ENCODE data around the gene CISH.

Gene CISH

DNA sequence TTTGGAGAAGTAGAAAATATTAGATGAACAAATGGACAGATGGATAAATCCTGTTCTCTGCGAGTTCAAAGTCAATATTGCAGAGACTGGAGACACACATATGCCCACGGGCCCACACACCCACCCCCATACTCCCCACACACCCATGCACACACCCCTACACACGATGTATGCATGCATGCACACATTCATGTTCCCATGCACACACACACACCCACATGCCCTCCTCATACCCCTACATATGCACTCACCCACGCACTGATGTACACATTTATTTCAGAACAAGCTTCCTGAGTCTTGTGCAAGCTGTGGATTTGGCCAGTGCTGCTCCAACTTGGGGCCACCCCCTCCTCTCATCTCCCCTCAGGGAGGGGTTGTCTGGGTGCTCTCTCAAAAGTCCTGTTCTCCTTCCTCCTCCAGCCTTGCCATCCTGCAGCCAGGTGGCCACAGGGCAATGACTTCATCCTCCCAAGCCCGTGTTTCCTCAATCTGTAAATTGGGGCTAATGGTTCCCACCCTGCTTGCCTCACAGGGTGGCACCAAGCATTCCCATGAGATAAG, 21.7 kb upstream of the CISH start:
- CTCF ChIA-PET = interaction anchor here (1.0 to 18.4 kb wide), 4 partner anchors 9 to 19 kb away, joined by 3 to 202 read pairs (median 4); partner anchors contain the start of genes CISH and MAPKAPK3
- POLR2A ChIA-PET = no interaction called here
- TF ChIP-seq, protein P1, sequence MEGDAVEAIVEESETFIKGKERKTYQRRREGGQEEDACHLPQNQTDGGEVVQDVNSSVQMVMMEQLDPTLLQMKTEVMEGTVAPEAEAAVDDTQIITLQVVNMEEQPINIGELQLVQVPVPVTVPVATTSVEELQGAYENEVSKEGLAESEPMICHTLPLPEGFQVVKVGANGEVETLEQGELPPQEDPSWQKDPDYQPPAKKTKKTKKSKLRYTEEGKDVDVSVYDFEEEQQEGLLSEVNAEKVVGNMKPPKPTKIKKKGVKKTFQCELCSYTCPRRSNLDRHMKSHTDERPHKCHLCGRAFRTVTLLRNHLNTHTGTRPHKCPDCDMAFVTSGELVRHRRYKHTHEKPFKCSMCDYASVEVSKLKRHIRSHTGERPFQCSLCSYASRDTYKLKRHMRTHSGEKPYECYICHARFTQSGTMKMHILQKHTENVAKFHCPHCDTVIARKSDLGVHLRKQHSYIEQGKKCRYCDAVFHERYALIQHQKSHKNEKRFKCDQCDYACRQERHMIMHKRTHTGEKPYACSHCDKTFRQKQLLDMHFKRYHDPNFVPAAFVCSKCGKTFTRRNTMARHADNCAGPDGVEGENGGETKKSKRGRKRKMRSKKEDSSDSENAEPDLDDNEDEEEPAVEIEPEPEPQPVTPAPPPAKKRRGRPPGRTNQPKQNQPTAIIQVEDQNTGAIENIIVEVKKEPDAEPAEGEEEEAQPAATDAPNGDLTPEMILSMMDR (IDR thresholded peaks at IDR 0.05; ENCODE audit: control extremely low read depth, extremely low read depth, low read depth, missing control alignments) = no peak
- DNase-seq (ENCODE audit: extremely low spot score) = no peak

DNA sequence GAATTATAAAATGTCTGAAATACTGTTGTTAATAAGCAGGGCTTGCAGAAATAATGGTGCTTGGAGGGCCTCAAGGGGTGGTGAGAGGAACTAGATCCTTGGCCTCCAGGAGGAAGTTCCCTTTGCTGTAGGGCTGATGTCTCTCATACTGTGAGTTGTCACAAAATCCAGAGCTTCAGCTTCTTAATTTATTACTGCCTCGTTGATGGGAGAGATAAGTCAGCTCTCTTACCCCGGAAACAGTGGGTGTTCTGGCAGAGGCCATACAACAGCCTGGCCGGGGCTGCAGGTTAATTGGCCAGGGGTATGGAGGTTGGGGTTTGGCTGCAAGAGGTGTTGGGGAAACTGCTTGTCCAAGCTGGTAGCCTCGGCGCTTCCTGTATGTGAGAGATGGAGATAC, 20.9 kb upstream of the CISH start:
- POLR2A ChIA-PET = no interaction called here

DNA sequence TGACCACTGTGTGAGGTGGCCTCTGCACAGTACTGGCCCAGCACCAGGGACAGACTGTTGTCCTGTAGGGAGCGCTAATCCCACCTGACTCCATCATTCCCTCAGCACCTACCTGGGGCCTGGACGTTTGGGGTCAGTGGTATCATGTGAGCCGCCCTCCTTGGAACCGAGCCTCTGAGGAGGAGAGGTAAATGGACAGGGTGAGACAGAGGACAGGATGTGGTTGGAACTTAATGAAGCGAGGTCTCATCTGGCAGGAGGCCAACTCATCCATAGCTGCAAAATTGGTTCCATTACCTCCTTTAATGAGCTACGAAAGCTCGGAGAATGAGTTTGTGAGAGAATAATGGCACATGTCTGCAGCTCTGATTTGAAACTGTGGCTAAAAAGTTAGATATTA, 19.3 kb upstream of the CISH start:
- POLR2A ChIA-PET = interaction anchor here (0.6 kb wide), 1 partner anchor 108 kb away, joined by 5 read pairs; no protein-coding TSS in a partner anchor
- CTCF ChIA-PET = interaction anchor here (2.0 to 18.4 kb wide), 2 partner anchors 16 to 89 kb away, joined by 4 to 202 read pairs; partner anchors contain the start of genes CISH and MAPKAPK3
- no peak for DNase-seq (ENCODE audit: extremely low spot score)
- TF ChIP-seq, protein P1 (IDR thresholded peaks at IDR 0.05; ENCODE audit: control extremely low read depth, extremely low read depth, low read depth, missing control alignments) = no peak

More for the DNA sequence above, 20.9 kb upstream of the CISH start:
- peak; percentile 31 for DNase-seq (ENCODE audit: extremely low spot score)
- TF ChIP-seq, protein P1 (IDR thresholded peaks at IDR 0.05; ENCODE audit: control extremely low read depth, extremely low read depth, low read depth, missing control alignments) = peak; percentile 6
- CTCF ChIA-PET = interaction anchor here (1.2 to 18.4 kb wide), 4 partner anchors 18 to 90 kb away, joined by 3 to 202 read pairs (median 6); partner anchors contain the start of genes CISH and MAPKAPK3

DNA sequence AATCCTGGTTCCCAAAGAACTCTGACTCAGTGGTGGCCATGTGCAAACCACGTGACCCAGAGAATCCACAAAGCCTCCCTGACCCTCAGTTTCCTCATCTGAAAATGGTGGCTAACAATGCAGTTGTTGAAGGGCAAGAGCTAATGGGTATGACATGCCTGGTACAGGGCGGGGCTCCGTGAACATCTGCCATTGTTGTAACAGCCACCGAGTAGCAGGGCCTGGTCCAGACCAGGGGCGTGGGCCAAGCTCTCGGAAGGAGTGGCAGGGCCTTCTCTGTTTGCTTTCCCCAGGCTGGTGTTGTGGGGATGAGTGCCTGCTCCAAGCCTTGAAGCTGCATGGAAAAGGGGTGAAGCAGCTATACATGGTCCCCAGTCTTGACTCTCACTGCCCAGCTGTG, 18.8 kb upstream of the CISH start:
- POLR2A ChIA-PET = interaction anchor here (0.6 kb wide), 2 partner anchors 21 to 107 kb away, joined by 3 to 5 read pairs; no protein-coding TSS in a partner anchor
- CTCF ChIA-PET = interaction anchor here (2.0 to 18.4 kb wide), 2 partner anchors 16 to 88 kb away, joined by 4 to 202 read pairs; partner anchors contain the start of genes CISH and MAPKAPK3
- TF ChIP-seq, protein P1 (IDR thresholded peaks at IDR 0.05; ENCODE audit: control extremely low read depth, extremely low read depth, low read depth, missing control alignments) = no peak
- DNase-seq (ENCODE audit: extremely low spot score) = no peak

DNA sequence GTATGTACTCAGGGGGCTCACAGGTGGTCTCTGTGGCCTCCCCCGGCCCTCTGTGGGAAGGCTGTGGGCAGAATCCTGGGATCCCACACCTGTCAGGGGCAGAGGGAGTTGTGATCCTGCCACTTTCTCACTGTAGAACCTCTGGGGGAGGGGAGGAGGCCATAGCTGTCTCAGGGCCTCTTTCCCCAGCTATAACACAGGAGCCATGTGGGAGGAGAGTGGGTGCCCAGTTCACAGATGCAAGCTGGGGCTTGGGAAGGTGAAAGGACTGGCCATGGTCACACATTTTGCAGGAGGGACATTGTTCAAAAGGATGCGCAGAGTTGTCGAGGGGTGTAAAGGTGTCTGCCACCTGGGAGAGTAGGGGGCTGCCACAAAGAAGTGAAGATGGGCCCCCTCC, 17.0 kb upstream of the CISH start:
- CTCF ChIA-PET = interaction anchor here (1.0 to 18.4 kb wide), 7 partner anchors 8 to 1054 kb away, joined by 3 to 202 read pairs (median 4); partner anchors contain the start of genes CISH and MAPKAPK3
- POLR2A ChIA-PET = no interaction called here
- TF ChIP-seq, protein P1 (IDR thresholded peaks at IDR 0.05; ENCODE audit: control extremely low read depth, extremely low read depth, low read depth, missing control alignments) = no peak
- no peak for DNase-seq (ENCODE audit: extremely low spot score)

DNA sequence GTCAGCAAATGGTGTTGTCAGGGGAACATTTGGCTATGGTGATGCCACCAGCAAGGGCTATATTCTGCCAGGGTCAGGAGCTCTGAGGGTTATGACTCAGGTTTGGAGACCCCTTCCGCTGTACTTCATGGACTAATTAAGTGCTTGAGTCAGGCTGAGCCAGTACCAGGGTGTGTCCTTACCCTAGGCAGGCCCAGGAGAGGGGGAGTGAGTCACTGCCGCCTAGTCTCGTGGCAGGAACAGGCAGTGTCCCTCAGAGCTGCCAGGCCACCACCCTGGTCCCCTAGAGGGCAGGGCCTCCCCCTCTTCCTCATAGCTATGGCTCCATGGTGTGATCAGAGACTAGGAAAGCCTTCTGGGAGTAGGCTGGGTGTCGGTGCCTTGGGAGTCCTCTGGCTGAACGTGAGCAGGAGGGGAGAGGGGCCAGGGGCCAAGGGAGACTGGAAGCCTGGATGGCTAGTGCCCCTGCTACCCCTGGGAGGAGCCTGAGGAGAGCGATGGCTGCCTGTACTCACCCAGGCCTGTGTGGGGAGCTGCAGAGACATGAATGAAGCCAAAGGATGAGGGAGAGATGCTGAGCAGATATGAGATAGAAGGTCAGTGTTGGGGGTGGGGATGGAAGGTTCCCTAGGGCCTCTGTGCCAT, 16.0 kb upstream of the CISH start:
- TF ChIP-seq, protein P1 (IDR thresholded peaks at IDR 0.05; ENCODE audit: control extremely low read depth, extremely low read depth, low read depth, missing control alignments) = peak; percentile 59
- CTCF ChIA-PET = interaction anchor here (0.6 to 18.4 kb wide), 11 partner anchors 9 to 1055 kb away, joined by 3 to 202 read pairs (median 4); partner anchors contain the start of genes CISH and MAPKAPK3
- peak; percentile 46 for DNase-seq (ENCODE audit: extremely low spot score)
- POLR2A ChIA-PET = no interaction called here

Data from GM10248 (cell line).